Mononuclear cell (primary cell): Measurements from ENCODE around the gene NRG4. TPM values are rescaled to one million over a fixed set of nuclear protein-coding genes. Genes with fewer than 3 reads are reported as not detected.

Experiments used
- H3K27me3 ChIP-seq: 2 replicates; pipeline ENCODE4 v1.6.0; 2011; ENCODE audit warnings: low read length, control low read depth; ENCODE audit not compliant: insufficient read depth
- H3K4me1 ChIP-seq: 2 replicates; pipeline ENCODE4 v1.5.1; 2011; ENCODE audit warnings: mild to moderate bottlenecking, low read length, control low read depth; ENCODE audit not compliant: insufficient read depth
- H3K4me3 ChIP-seq: 2 replicates; pipeline ENCODE4 v1.5.1; 2011; ENCODE audit warnings: mild to moderate bottlenecking, low read length, moderate library complexity
- H3K9me3 ChIP-seq: 2 replicates; pipeline ENCODE4 v1.5.1; 2011; ENCODE audit warnings: low read depth, mild to moderate bottlenecking, control low read depth, low read length
- total RNA-seq: library from RNA; depleted of rRNA; stranded (reverse); fragments of >200 nt; gene quantifications from one replicate; pipeline ENCODE4 v1.2.3, GENCODE V29; 2012

NRG4 gene
- total RNA-seq, 1 donor = 0.84 TPM

GRCh38 chr15:75966073-75966472 lies 46.2 kb downstream of the NRG4 start:
- Histone ChIP-seq H3K27me3 (no peaks in the 10 kb centered on the region), H3K9me3 (no peaks in the 10 kb centered on the region), H3K4me1 (no peaks in the 10 kb centered on the region), H3K4me3 (no peak overlapping the region)

- Histone ChIP-seq H3K27me3 (no peaks in the 10 kb centered on the region), H3K9me3 (no peaks in the 10 kb centered on the region), H3K4me3 (no peak overlapping the region), H3K4me1 (no peaks in the 10 kb centered on the region)
Observed at GRCh38 chr15:75961331-75961730, 50.9 kb downstream of the NRG4 start.

- Histone ChIP-seq H3K9me3 (no peaks in the 10 kb centered on the region), H3K4me3 (no peak overlapping the region)
Observed at GRCh38 chr15:75955720-75956119, 56.5 kb downstream of the NRG4 start.

GRCh38 chr15:75952525-75952924 lies 59.7 kb downstream of the NRG4 start:
- Histone ChIP-seq H3K9me3 (no peaks in the 10 kb centered on the region), H3K4me3 (no peak overlapping the region), H3K4me1 (no peaks in the 10 kb centered on the region), H3K27me3 (no peaks in the 10 kb centered on the region)

More at GRCh38 chr15:75955720-75956119, 56.5 kb downstream of the NRG4 start:
- Histone ChIP-seq H3K4me1 (no peaks in the 10 kb centered on the region), H3K27me3 (no peaks in the 10 kb centered on the region)

- Histone ChIP-seq H3K4me1 (no peaks in the 10 kb centered on the region), H3K27me3 (peaks cover 4% of the 10 kb centered on the region), H3K4me3 (no peak overlapping the region), H3K9me3 (no peaks in the 10 kb centered on the region)
Observed at GRCh38 chr15:75948761-75949296, 63.4 kb downstream of the NRG4 start.

GRCh38 chr15:75947092-75947491 lies 65.1 kb downstream of the NRG4 start:
- no peaks in the 10 kb centered on the region for H3K4me1 ChIP-seq
- peaks cover 4% of the 10 kb centered on the region for H3K27me3 ChIP-seq
- H3K9me3 ChIP-seq = no peaks in the 10 kb centered on the region
- H3K4me3 ChIP-seq = no peak overlapping the region

GRCh38 chr15:75945953-75946352 lies 66.3 kb downstream of the NRG4 start:
- Histone ChIP-seq H3K4me3 (no peak overlapping the region), H3K9me3 (no peaks in the 10 kb centered on the region), H3K27me3 (peaks cover 4% of the 10 kb centered on the region), H3K4me1 (no peaks in the 10 kb centered on the region)

- Histone ChIP-seq H3K27me3 (peaks cover 4% of the 10 kb centered on the region), H3K4me3 (no peak overlapping the region), H3K9me3 (no peaks in the 10 kb centered on the region), H3K4me1 (no peaks in the 10 kb centered on the region)
Observed at GRCh38 chr15:75943713-75944215, 68.5 kb downstream of the NRG4 start.

- Histone ChIP-seq H3K4me3 (no peak overlapping the region), H3K9me3 (no peaks in the 10 kb centered on the region), H3K27me3 (peaks cover 4% of the 10 kb centered on the region), H3K4me1 (no peaks in the 10 kb centered on the region)
Observed at GRCh38 chr15:75943246-75943645, 69.0 kb downstream of the NRG4 start.

GRCh38 chr15:75942464-75942863 lies 69.8 kb downstream of the NRG4 start:
- H3K27me3 ChIP-seq = peaks cover 4% of the 10 kb centered on the region
- no peaks in the 10 kb centered on the region for H3K9me3 ChIP-seq
- H3K4me3 ChIP-seq = no peak overlapping the region
- H3K4me1 ChIP-seq = no peaks in the 10 kb centered on the region

GRCh38 chr15:75930866-75931265 lies 81.4 kb downstream of the NRG4 start:
- no peaks in the 10 kb centered on the region for H3K4me1 ChIP-seq
- no peak overlapping the region for H3K4me3 ChIP-seq
- H3K9me3 ChIP-seq = no peaks in the 10 kb centered on the region
- H3K27me3 ChIP-seq = no peaks in the 10 kb centered on the region

GRCh38 chr15:75929799-75930565 lies 82.2 kb downstream of the NRG4 start:
- Histone ChIP-seq H3K4me3 (no peak overlapping the region), H3K9me3 (no peaks in the 10 kb centered on the region), H3K4me1 (peaks cover 4% of the 10 kb centered on the region), H3K27me3 (no peaks in the 10 kb centered on the region)

GRCh38 chr15:75928680-75929608 lies 83.3 kb downstream of the NRG4 start:
- Histone ChIP-seq H3K4me3 (no peak overlapping the region), H3K27me3 (no peaks in the 10 kb centered on the region), H3K9me3 (no peaks in the 10 kb centered on the region), H3K4me1 (peaks cover 11% of the 10 kb centered on the region)

GRCh38 chr15:75927601-75928000 lies 84.6 kb downstream of the NRG4 start:
- Histone ChIP-seq H3K4me1 (peaks cover 12% of the 10 kb centered on the region), H3K9me3 (no peaks in the 10 kb centered on the region), H3K27me3 (no peaks in the 10 kb centered on the region), H3K4me3 (no peak overlapping the region)

GRCh38 chr15:75926931-75927330 lies 85.3 kb downstream of the NRG4 start:
- Histone ChIP-seq H3K4me1 (peaks cover 12% of the 10 kb centered on the region), H3K27me3 (no peaks in the 10 kb centered on the region), H3K4me3 (no peak overlapping the region), H3K9me3 (no peaks in the 10 kb centered on the region)
